A549 (cell line): ENCODE measurements around the gene PHLDA1.

Experiments
- CEBPB ChIP-seq, 2 experiments: fragments of >200 bp in 1 of 2; sonication (Bioruptor Twin) in 1 of 2; formaldehyde crosslinking in 1 of 2; IDR thresholded peaks; 2 replicates each; pipeline ENCODE4 v1.6.1; 2012 to 2016
- KDM1A ChIP-seq: fragments of 200-600 bp; sonication (generic); IDR thresholded peaks from 2 replicates; pipeline ENCODE4 v1.6.1; 2016; ENCODE audit warnings: low read depth, mild to moderate bottlenecking
- RAD21 ChIP-seq, 2 experiments: fragments of >200 bp in 1 of 2; sonication (Bioruptor Twin) in 1 of 2; formaldehyde crosslinking in 1 of 2; IDR thresholded peaks in 1 of 2; conservative IDR thresholded peaks in 1 of 2; 2 replicates in 1 of 2; 3 replicates in 1 of 2; pipeline ENCODE4 v1.6.1; 2012 to 2018; ENCODE audit warnings: inconsistent platforms in 1 of 2
- RCOR1 ChIP-seq: fragments of 150-350 bp; IDR thresholded peaks from 2 replicates; pipeline ENCODE4 v1.6.1; 2014; ENCODE audit warnings: antibody characterized with exemption, low read length, low read depth
- TF ChIP-seq, protein P1 (sequence below): fragments of >200 bp; sonication (Bioruptor Twin); formaldehyde crosslinking; IDR thresholded peaks from 3 replicates; pipeline ENCODE4 v1.5.1; 2016
- TF ChIP-seq, protein P2 (sequence below): fragments of 450-650 bp; IDR thresholded peaks from 2 replicates; pipeline ENCODE4 v1.6.1; 2014; ENCODE audit warnings: antibody characterized with exemption

DNA sequence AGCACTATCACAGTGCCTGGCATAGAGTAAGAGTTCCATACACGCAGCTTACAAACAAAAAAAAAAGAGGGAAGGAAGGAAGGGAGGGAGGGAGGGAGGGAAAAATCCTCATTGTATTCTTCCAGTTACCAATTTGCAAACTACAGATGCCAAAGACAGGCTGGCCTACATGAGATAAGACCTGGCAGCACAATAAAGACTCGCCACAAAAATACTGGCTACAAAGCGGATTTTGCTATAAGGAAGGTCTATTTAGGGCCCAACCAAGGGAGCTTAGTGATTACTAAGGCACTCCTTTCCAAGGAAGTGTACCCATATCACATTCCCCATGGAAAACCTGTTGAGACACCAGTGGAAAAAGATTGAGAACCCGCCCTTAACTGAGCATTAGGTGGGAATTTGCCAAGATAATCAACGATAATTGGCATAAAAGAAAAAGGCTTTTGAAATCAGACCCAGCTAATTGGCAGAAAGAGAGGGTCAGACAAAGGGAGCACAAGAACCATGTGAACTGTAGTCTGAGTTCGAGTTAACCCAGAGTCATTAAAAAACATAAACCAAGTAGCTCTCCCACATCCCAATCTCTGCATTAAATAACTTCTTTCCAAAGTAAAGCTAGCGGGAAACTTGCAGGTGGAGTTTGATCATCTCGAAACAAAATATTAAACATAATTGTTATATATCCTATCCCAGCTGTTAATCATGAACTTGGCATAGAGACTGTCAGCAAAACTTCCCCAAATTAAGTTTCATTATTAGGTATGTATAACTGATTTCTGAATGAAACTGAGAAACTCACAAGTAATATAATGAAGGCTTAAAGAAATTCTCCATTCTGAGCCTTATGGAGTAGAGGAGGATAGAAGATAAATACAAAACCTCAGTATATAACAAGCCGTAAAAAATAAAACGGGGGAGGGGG, 50.1 kb downstream of the PHLDA1 start:
- TF ChIP-seq, protein P1, sequence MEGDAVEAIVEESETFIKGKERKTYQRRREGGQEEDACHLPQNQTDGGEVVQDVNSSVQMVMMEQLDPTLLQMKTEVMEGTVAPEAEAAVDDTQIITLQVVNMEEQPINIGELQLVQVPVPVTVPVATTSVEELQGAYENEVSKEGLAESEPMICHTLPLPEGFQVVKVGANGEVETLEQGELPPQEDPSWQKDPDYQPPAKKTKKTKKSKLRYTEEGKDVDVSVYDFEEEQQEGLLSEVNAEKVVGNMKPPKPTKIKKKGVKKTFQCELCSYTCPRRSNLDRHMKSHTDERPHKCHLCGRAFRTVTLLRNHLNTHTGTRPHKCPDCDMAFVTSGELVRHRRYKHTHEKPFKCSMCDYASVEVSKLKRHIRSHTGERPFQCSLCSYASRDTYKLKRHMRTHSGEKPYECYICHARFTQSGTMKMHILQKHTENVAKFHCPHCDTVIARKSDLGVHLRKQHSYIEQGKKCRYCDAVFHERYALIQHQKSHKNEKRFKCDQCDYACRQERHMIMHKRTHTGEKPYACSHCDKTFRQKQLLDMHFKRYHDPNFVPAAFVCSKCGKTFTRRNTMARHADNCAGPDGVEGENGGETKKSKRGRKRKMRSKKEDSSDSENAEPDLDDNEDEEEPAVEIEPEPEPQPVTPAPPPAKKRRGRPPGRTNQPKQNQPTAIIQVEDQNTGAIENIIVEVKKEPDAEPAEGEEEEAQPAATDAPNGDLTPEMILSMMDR = no peak
- no peak for TF ChIP-seq RCOR1
- TF ChIP-seq KDM1A = no peak
- TF ChIP-seq, protein P2, sequence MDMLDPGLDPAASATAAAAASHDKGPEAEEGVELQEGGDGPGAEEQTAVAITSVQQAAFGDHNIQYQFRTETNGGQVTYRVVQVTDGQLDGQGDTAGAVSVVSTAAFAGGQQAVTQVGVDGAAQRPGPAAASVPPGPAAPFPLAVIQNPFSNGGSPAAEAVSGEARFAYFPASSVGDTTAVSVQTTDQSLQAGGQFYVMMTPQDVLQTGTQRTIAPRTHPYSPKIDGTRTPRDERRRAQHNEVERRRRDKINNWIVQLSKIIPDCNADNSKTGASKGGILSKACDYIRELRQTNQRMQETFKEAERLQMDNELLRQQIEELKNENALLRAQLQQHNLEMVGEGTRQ = no peak
- no peak for TF ChIP-seq CEBPB (IDR thresholded peaks at IDR 0.05)
- TF ChIP-seq RAD21 (conservative IDR thresholded peaks at IDR 0.05 in 1 of 2, IDR thresholded peaks at IDR 0.05 in 1 of 2) = no peak
